Measurements from ENCODE around the gene OSBPL7.

Gene OSBPL7

DNA sequence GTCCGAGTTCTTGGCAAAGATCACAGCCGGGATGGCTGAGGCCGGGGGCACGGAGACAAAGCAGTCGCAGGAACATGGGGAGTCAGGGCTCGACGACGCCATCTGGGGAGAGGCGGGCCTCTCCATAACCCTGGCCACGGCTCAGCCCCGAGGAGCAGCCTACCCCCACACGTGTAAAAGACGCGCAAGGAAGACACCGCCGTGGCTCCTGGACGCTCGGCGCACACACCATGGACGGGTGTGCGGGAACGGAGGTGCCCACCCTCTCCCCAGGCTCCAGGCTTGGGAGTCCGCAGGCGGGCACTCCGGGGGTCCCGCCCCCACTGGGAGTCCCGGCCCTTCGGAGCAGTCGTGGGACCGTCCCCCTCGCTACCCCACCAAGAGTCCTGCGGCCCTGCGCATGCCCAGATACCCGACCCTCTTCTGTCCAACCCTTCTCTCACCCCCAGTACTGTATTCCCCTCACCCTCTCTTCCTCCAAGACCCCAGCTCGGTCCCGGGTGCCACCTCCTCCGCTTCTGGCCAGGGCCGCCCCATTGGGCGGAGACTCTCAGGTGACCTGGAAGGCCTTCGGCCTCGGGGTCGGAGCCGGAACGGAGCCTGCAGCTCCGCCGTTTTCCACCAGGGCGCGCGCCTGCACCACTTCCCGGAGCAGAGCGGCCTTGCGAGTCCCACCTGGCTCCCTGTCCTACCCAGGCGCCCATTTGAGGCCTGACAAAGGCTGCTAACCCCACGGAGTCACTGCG lies 19.3 kb upstream of the OSBPL7 start, which contains the start of gene SCRN2:
Gene SCRN2 (minus strand): TSS at position 532 of the 746 bp plus-strand sequence. CDS start 430 bp downstream, at position 102.
- TF ChIP-seq POLR2A (IDR thresholded peaks at IDR 0.05; ENCODE audit: low read depth, low read length): peak; percentile 8; the same call in 1 of the 2 replicates
- no peak for FAIRE-seq

DNA sequence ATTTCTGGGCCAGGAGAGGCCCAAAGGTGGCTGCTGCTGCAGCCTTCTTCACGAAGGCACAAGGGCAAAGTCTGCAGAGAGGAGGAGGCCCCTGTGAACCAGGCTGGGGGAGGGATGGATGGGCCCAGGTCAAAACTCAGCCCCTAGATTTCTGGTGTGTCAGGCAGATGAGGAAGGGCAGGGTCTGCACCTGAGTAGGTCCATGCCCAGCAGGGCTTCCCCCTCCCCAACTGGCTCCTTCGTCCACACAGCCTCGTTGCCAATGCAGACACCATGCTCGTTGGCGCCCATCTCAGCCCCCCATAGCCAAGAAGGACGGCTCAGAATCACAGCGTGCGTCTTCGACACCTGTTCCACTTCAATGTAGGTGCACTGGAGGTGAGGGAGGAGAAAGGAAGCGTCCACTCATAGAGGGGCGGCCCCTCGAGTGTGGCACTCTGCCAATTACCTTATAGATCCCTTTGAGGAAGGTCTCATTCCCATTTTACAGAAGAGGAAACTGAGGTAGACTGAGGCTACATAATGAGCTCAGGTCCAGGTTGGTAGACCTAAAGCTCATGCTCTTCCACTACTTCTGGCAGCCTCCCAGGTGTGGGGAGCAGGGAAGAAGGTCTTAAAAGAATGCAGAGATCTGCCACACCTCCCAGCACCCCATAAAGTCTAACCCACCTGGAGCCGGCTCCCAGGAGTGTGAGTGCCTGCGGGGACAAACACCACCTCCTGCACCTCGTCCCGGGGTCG lies 18.6 kb upstream of the OSBPL7 start:
- no peak for TF ChIP-seq POLR2A (IDR thresholded peaks at IDR 0.05; ENCODE audit: low read depth, low read length)
- FAIRE-seq (no peak), DNase-seq (ENCODE audit: insufficient read length, low spot score) (no peak)

More for the DNA sequence above, 19.3 kb upstream of the OSBPL7 start, which contains the start of gene SCRN2:
- DNase-seq (ENCODE audit: insufficient read length, low spot score): peak; percentile 93

DNA sequence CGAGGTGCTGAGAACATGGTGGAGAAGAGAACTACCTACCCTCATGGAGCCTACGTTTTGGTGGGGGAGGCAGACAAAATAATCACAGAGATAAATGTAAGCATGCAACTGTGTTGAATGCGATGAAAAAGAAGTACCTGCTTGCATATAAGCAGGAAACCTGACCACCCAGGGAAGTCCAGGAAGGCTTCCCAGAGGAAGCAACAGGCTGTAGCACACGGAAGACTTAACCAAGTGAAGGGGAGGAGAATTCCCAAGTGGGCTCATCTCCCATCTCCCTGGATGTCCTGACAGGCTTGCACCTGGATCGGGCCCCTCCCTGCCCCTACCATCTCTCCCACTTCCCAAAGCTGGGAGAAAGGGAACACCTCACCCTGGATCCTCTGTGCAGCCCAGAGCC lies 17.5 kb upstream of the OSBPL7 start:
- no peak for TF ChIP-seq POLR2A (IDR thresholded peaks at IDR 0.05; ENCODE audit: low read depth, low read length)
- FAIRE-seq (no peak), DNase-seq (ENCODE audit: insufficient read length, low spot score) (no peak)

GRCh38 chr17:47838636-47839035 lies 17.0 kb upstream of the OSBPL7 start:
- FAIRE-seq: no peak
- no peak for TF ChIP-seq POLR2A (IDR thresholded peaks at IDR 0.05; ENCODE audit: low read depth, low read length)
- no peak for DNase-seq (ENCODE audit: insufficient read length, low spot score)

DNA sequence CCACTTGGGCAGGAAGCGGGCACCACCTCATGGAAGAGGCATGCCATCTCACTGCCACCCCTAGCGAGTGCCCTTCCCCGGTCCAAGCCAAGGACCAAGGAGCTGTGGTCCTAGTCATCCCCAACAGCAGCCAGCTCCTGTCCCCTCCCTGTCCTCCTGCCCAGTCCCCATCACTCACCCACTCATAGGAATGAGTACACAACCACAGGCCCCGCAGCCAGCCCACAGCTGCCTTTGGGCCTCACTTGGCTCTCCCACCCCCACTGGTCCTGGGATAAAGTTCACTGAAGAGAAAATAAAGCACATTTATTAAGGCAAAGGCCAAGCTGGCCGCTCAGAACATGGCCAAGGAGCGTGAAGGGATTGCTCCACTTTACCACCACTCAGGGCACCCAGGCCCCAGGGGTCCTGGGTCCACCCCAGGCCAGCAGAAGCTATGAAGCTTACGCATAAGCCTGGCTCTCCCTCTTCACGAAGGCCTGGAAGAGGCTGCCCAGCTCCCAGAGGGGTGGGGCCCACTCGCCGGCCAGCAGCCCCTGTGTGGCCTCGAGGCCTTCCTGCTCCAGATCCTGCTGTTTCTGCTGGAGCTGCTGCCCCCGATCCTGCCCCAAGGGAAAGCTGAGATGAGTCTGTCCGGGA lies 15.9 kb upstream of the OSBPL7 start:
- TF ChIP-seq POLR2A (IDR thresholded peaks at IDR 0.05; ENCODE audit: low read depth, low read length): no peak
- DNase-seq (ENCODE audit: insufficient read length, low spot score) (peak; percentile 97), FAIRE-seq (peak; percentile 76)

DNA sequence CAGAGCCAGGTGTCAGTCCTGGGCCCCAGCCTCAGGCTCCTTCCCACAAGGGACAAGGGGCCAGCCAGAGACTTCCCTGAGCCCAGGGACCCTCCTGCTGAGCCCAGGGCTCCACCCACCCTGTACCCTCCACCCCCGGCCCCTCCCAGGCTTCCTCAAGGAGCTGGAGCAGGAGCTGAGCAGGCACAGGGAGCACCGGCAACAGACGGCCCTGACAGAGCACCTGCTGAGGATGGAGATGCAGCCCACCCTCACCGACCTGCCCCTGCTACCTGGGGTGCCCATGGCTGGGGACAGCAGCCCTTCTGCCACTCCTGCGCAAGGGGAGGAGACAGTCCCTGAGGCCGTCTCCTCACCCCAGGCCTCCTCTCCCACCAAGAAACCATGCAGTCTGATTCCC lies 15.0 kb upstream of the OSBPL7 start:
- no peak for FAIRE-seq
- TF ChIP-seq POLR2A (IDR thresholded peaks at IDR 0.05; ENCODE audit: low read depth, low read length): no peak

GRCh38 chr17:47834756-47835155 lies 13.2 kb upstream of the OSBPL7 start:
- no peak for TF ChIP-seq POLR2A (IDR thresholded peaks at IDR 0.05; ENCODE audit: low read depth, low read length)
- FAIRE-seq (no peak), DNase-seq (ENCODE audit: insufficient read length, low spot score) (no peak)

More for the DNA sequence above, 15.0 kb upstream of the OSBPL7 start:
- no peak for DNase-seq (ENCODE audit: insufficient read length, low spot score)

DNA sequence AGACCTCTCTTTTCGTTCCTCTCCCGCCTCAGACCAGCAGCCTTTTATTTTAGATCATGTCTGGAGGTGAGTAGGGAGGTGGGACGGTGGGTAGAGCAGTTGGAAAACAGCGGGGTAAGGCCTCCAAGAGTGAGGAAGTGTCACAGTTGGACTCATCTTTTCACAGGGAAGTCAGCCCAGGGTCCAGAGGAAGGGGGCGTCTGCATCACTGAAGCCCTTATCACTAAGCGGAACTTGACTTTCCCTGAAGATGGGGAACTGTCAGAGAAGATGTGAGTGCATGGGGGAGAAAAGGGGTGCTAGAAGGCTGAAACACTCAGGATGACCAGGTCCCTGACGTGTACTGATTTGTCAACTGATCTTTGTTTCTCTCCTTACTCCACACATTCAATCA lies 10.3 kb upstream of the OSBPL7 start:
- FAIRE-seq (no peak), DNase-seq (ENCODE audit: insufficient read length, low spot score) (no peak)
- TF ChIP-seq POLR2A (IDR thresholded peaks at IDR 0.05; ENCODE audit: low read depth, low read length): no peak

- FAIRE-seq (peak; percentile 11), DNase-seq (ENCODE audit: insufficient read length, low spot score) (peak; percentile 96)
- peak; percentile 93 for TF ChIP-seq POLR2A (IDR thresholded peaks at IDR 0.05; ENCODE audit: low read depth, low read length)
Observed at GRCh38 chr17:47831003-47831933, 9.7 kb upstream of the OSBPL7 start, which contains the start of the genes LRRC46 and MRPL10. Gene LRRC46, plus strand, starts transcription at chr17:47831670. Its CDS starts 320 bp downstream, at chr17:47831990. Gene MRPL10, minus strand, starts transcription at chr17:47831541. Its CDS starts 30 bp downstream, at chr17:47831511.

GRCh38 chr17:47830396-47831002 lies 8.9 kb upstream of the OSBPL7 start:
- DNase-seq (ENCODE audit: insufficient read length, low spot score): no peak
- no peak for FAIRE-seq
- no peak for TF ChIP-seq POLR2A (IDR thresholded peaks at IDR 0.05; ENCODE audit: low read depth, low read length)

DNA sequence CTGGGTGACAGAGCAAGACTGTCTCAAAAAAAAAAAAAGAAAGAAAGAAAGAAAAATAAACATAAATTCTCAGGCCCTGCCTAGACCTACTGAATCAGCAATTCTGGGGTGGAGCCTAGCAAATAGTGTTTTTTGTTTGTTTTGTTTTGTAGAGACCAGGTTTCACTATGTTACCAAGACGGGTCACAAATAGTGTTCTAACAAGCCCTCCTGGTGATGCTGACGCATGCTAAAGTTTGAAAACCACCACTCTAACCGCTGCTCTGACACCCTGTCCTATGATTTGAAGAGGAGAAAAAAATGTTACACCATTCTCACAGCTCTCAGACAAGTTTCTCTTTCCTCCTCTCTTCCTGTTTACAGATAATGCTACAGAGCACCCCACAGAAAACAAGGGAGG lies 8.3 kb upstream of the OSBPL7 start:
- no peak for TF ChIP-seq POLR2A (IDR thresholded peaks at IDR 0.05; ENCODE audit: low read depth, low read length)
- FAIRE-seq: no peak
- no peak for DNase-seq (ENCODE audit: insufficient read length, low spot score)

DNA sequence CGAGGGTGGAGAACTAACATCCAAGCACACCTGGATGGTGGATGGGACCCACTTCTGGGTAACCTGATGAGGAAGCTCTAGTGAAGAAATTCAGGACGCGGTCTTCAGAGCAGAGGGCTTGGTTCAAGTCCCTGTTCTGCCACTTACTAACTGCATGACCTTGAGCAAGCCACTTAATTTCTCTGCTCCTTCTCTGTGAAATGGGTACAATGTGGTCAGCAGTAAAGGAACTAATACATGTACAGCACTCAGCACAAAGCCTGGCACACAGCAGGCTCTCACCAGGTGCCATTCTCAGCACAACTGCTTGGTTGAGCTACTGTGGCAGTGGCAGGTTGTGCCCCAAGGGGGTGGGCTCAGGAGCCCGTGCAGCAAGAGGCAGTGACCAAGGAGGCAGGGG lies 1.9 kb upstream of the OSBPL7 start:
- no peak for TF ChIP-seq POLR2A (IDR thresholded peaks at IDR 0.05; ENCODE audit: low read depth, low read length)
- FAIRE-seq: no peak

DNA sequence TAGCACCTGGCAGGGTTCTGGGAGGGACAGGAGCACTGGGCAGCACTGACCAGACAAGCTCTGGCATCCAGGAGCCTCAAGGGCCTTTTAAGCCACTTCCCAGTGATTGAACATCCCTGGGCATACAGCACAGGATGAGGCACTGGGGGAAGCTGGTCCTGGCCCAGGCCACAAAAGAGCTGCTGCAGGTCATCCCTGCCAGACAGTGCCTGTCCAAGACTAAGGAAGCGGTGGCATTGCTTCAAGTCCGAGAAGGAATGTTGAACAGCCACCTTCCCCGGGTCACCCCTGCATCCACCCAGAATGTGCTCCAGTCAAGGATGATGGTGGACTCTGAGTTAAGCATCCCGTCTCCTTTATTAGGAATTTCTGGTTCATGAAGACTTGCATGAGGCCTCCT lies 1.2 kb upstream of the OSBPL7 start:
- no peak for FAIRE-seq
- DNase-seq (ENCODE audit: insufficient read length, low spot score): no peak
- no peak for TF ChIP-seq POLR2A (IDR thresholded peaks at IDR 0.05; ENCODE audit: low read depth, low read length)

More for the DNA sequence above, 1.9 kb upstream of the OSBPL7 start:
- no peak for DNase-seq (ENCODE audit: insufficient read length, low spot score)
